Suprapubic skin (tissue), 4 donors: ENCODE data around the gene RAD50. TPM values are rescaled to one million over a fixed set of nuclear protein-coding genes. Genes with fewer than 3 reads are reported as not detected.

ENCODE experiments used
- DNase-seq, 2 donors: peaks; one replicate each; pipeline ENCODE4 v3.0.0-alpha.2; 2019; ENCODE audit warnings: low spot score in 2 of 2
- H3K27ac ChIP-seq: fragments of 200-600 bp; sonication (generic); one replicate; pipeline ENCODE4 v1.5.1; 2019
- H3K27me3 ChIP-seq: fragments of 200-600 bp; sonication (generic); one replicate; pipeline ENCODE4 v1.5.1; 2019
- H3K36me3 ChIP-seq: fragments of 200-600 bp; sonication (generic); one replicate; pipeline ENCODE4 v1.5.1; 2019
- H3K4me1 ChIP-seq: fragments of 200-600 bp; sonication (generic); one replicate; pipeline ENCODE4 v1.5.1; 2019
- H3K4me3 ChIP-seq: fragments of 200-600 bp; sonication (generic); one replicate; pipeline ENCODE4 v1.5.1; 2019; ENCODE audit warnings: mild to moderate bottlenecking
- H3K9me3 ChIP-seq: fragments of 200-600 bp; sonication (generic); one replicate; pipeline ENCODE4 v1.5.1; 2019
- EP300 ChIP-seq: sonication (generic); formaldehyde crosslinking; IDR thresholded peaks from one replicate; pipeline ENCODE4 v1.6.1; 2017; ENCODE audit warnings: antibody characterized with exemption
- POLR2A ChIP-seq, 2 donors: fragments of 450-650 bp; IDR thresholded peaks; one replicate each; pipeline ENCODE4 v1.6.1; 2017; ENCODE audit warnings: antibody characterized with exemption in 2 of 2, mild to moderate bottlenecking in 2 of 2, moderate library complexity in 2 of 2
- POLR2AphosphoS5 ChIP-seq, 3 donors: sonication (generic); formaldehyde crosslinking; IDR thresholded peaks; one replicate each; pipeline ENCODE4 v1.6.1; 2017; ENCODE audit warnings: antibody characterized with exemption in 3 of 3
- WGBS: methylation state at CpG from one replicate; pipeline ENCODE4 v1.1.5; 2018; 5-methylcytosine and 5-hydroxymethylcytosine counted together
- total RNA-seq, 4 donors: library from RNA; depleted of rRNA; stranded (reverse); fragments of >200 nt; gene quantifications; one replicate each; pipeline ENCODE4 v1.1.0, GENCODE V29; 2016
- TF ChIP-seq, protein P1 (sequence below), 2 donors: fragments of 200-600 bp in 1 of 2; fragments of 450-650 bp in 1 of 2; sonication (generic) in 1 of 2; IDR thresholded peaks; one replicate each; pipeline ENCODE4 v1.5.1; 2016 to 2019; ENCODE audit warnings: antibody characterized with exemption in 2 of 2, mild to moderate bottlenecking in 1 of 2, moderate library complexity in 1 of 2

The RAD50 gene
- total RNA-seq, 4 donors from 2014 or later, result 17.3 to 53.4 (median 32.5) TPM

DNA sequence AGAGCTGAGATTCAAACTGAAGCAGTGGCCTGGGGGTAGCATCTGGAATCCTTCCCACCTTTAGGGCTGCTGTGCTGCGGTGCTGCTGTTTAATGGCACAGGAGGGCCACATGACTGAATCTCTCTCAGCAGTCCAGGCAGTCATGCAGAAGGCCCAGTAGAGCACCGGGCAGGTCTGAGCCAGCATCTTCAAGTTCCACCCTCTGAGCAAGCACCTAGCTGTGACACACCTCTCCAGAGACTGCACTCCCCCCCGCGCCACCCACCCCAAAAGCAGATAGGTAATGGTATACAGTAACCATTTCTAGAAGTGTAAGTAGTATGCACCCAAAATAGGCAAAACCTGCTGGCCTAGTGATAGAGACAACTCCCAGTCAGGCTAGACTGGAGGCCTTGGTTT is 125.2 kb downstream of the RAD50 start:
- Histone ChIP-seq H3K27me3 (no peaks in the 10 kb centered on the region), H3K9me3 (no peaks in the 10 kb centered on the region), H3K27ac (no peak overlapping the region), H3K4me1 (no peaks in the 10 kb centered on the region), H3K36me3 (no peaks in the 10 kb centered on the region), H3K4me3 (no peak overlapping the region)
- 85% methylated on average over 4 of the region's 4 CpGs for WGBS
- DNase-seq, result no peak
- TF ChIP-seq, protein P1, sequence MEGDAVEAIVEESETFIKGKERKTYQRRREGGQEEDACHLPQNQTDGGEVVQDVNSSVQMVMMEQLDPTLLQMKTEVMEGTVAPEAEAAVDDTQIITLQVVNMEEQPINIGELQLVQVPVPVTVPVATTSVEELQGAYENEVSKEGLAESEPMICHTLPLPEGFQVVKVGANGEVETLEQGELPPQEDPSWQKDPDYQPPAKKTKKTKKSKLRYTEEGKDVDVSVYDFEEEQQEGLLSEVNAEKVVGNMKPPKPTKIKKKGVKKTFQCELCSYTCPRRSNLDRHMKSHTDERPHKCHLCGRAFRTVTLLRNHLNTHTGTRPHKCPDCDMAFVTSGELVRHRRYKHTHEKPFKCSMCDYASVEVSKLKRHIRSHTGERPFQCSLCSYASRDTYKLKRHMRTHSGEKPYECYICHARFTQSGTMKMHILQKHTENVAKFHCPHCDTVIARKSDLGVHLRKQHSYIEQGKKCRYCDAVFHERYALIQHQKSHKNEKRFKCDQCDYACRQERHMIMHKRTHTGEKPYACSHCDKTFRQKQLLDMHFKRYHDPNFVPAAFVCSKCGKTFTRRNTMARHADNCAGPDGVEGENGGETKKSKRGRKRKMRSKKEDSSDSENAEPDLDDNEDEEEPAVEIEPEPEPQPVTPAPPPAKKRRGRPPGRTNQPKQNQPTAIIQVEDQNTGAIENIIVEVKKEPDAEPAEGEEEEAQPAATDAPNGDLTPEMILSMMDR (IDR thresholded peaks at IDR 0.05), result no peak
- no peak for TF ChIP-seq POLR2A (IDR thresholded peaks at IDR 0.05)
- no peak for TF ChIP-seq POLR2AphosphoS5 (IDR thresholded peaks at IDR 0.05)
- TF ChIP-seq EP300, result no peak

DNA sequence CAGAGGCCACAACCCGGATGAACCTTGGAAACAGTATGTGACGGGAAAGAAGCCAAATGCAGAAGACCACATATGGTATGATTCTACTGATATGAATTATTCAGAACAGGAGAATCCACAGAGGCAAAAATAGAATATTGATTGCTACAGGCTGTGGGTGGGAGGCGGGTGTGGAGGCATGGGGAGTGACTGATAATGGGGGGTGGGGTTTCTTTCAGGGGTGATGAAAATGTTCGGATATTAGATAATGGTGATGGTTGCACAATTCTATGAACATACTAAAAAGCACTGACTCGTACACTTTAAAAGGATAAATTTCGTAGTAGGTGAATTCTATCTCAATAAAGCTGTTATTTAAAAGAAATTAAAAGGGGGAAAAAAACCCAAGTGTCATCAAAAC is 127.7 kb downstream of the RAD50 start:
- no peaks in the 10 kb centered on the region for H3K27me3 ChIP-seq
- H3K36me3 ChIP-seq, result no peaks in the 10 kb centered on the region
- H3K4me1 ChIP-seq, result no peaks in the 10 kb centered on the region
- H3K27ac ChIP-seq, result no peak overlapping the region
- 72% methylated on average over 6 of the region's 6 CpGs for WGBS
- no peaks in the 10 kb centered on the region for H3K9me3 ChIP-seq
- DNase-seq, result no peak
- no peak overlapping the region for H3K4me3 ChIP-seq
- TF ChIP-seq POLR2AphosphoS5 (IDR thresholded peaks at IDR 0.05), result no peak
- no peak for TF ChIP-seq POLR2A (IDR thresholded peaks at IDR 0.05)
- TF ChIP-seq, protein P1 (IDR thresholded peaks at IDR 0.05), result no peak
- TF ChIP-seq EP300, result no peak

DNA sequence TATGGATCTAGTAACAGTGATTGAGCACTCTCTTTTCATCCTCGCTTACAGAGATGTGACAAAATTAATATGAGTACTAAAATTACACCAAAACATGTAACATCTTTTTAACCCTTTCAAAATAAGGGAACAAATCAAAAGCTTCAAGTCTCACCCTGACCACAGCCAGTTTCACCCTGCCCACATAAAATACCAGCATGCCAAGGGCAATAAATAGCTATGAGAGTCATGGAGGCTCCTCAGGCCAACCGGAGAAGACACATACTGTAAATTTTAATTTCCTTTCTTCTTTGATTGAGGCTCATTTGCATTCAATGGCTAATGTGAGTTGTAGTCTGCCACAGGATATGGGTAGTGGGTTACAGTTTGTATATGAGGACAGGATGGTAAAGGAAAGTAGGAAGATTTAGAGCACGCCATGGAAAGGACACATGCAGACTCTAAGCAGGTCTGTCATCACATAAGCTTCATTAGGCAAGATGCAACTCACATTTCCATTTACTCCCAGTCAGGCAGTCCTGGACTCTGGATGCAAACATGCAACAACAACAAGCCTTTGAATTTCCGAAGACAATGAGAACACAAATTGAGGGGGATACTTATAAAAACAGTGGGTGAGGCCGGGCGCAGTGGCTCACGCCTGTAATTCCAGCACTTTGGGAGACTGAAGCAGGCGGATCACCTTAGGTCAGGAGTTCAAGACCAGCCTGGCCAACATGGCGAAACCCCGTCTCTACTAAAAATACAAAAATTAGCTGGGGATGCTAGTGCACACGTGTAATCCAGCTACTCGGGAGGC is 128.3 kb downstream of the RAD50 start:
- WGBS, result 90% methylated on average over 12 of the region's 12 CpGs
- Histone ChIP-seq H3K27ac (no peak overlapping the region), H3K36me3 (no peaks in the 10 kb centered on the region), H3K27me3 (no peaks in the 10 kb centered on the region), H3K9me3 (no peaks in the 10 kb centered on the region), H3K4me3 (no peak overlapping the region), H3K4me1 (no peaks in the 10 kb centered on the region)
- no peak for DNase-seq
- TF ChIP-seq, protein P1 (IDR thresholded peaks at IDR 0.05), result no peak
- TF ChIP-seq POLR2AphosphoS5 (IDR thresholded peaks at IDR 0.05), result no peak
- TF ChIP-seq EP300, result no peak
- no peak for TF ChIP-seq POLR2A (IDR thresholded peaks at IDR 0.05)

DNA sequence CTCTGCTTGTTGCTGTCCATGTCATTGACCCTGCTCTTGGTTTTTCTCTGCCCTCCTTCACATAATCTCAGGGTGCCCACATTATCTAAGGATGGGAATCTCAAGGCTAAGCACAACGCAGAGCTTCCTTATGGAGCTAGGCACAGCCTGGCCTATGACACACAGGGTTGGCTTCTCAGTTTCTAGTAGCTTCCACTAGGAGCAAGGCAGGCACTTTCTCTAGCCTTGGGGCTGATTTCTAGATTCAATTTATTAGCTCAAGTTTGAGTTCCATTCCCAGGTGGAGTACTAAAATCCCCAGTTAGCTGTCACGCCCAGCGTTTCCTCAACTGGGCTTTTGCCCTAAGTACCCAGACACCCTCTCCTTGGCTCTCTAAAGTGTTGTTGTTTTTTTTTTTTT is 129.4 kb downstream of the RAD50 start:
- no peak overlapping the region for H3K4me3 ChIP-seq
- H3K27me3 ChIP-seq, result no peaks in the 10 kb centered on the region
- no peak for DNase-seq
- WGBS, result 87% methylated on average over 3 of the region's 3 CpGs
- no peaks in the 10 kb centered on the region for H3K4me1 ChIP-seq
- H3K36me3 ChIP-seq, result no peaks in the 10 kb centered on the region
- no peaks in the 10 kb centered on the region for H3K9me3 ChIP-seq
- H3K27ac ChIP-seq, result no peak overlapping the region
- TF ChIP-seq EP300, result no peak
- TF ChIP-seq, protein P1 (IDR thresholded peaks at IDR 0.05), result no peak
- no peak for TF ChIP-seq POLR2A (IDR thresholded peaks at IDR 0.05)
- no peak for TF ChIP-seq POLR2AphosphoS5 (IDR thresholded peaks at IDR 0.05)

DNA sequence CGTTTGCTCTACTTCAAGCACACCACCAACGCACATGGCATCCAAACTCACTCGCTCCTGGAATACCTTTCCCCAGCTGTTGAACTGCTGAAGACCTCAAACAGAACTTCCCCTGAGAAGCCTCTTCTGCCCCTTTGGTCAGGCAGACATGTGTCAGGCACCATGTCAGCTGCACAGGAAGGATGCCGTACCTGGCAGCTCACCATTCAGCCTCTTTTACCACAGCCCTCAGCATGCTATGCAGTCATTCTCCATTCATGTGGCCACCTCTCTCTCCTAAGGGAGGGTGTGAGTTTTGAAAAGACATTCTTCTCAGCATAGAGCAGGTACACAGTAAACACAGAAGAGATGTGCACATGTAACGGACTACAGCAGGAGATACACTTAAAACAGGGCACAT is 131.2 kb downstream of the RAD50 start:
- Histone ChIP-seq H3K4me3 (no peak overlapping the region), H3K4me1 (no peaks in the 10 kb centered on the region), H3K27ac (no peak overlapping the region), H3K9me3 (no peaks in the 10 kb centered on the region), H3K27me3 (no peaks in the 10 kb centered on the region), H3K36me3 (no peaks in the 10 kb centered on the region)
- no peak for DNase-seq
- no peak for TF ChIP-seq POLR2A (IDR thresholded peaks at IDR 0.05)
- no peak for TF ChIP-seq EP300
- TF ChIP-seq POLR2AphosphoS5 (IDR thresholded peaks at IDR 0.05), result no peak
- TF ChIP-seq, protein P1 (IDR thresholded peaks at IDR 0.05), result no peak
- 80% methylated on average over 5 of the region's 5 CpGs for WGBS
